ENCODE results near the gene RPH3AL. TPM values are rescaled to one million over a fixed set of nuclear protein-coding genes. Genes with fewer than 3 reads are reported as not detected.

The RPH3AL gene
- total RNA-seq, 1 experiment from 2014 or later, result 24.9 TPM

- H2AFZ ChIP-seq (ENCODE audit: low read length), result no peak overlapping the region
- peak; percentile 21 for DNase-seq
- H3K4me2 ChIP-seq (ENCODE audit: low read length), result no peak overlapping the region
- H3K9me3 ChIP-seq (ENCODE audit: low read length), result no peaks in the 10 kb centered on the region
- H3K36me3 ChIP-seq (ENCODE audit: low read depth, low read length), result no peaks in the 10 kb centered on the region
- no peaks in the 10 kb centered on the region for H3K4me1 ChIP-seq (ENCODE audit: insufficient read depth, low read length)
- no peak overlapping the region for H3K27ac ChIP-seq (ENCODE audit: low read length)
- no peak overlapping the region for H3K9ac ChIP-seq (ENCODE audit: low read length)
- ATAC-seq, result peak; percentile 51; the same call in 1 of the 2 replicates
- no peak for TF ChIP-seq EZH2 (IDR thresholded peaks at IDR 0.05; ENCODE audit: low read length, unreplicated experiment)
- peak; percentile 29 for TF ChIP-seq CTCF (conservative IDR thresholded peaks at IDR 0.05; ENCODE audit: low read depth, low read length)
- no peak for TF ChIP-seq EZH2phosphoT487 (IDR thresholded peaks at IDR 0.05; ENCODE audit: borderline replicate concordance, low read length)
- no peak overlapping the region for H3K4me3 ChIP-seq (ENCODE audit: low read length)
- no peaks in the 10 kb centered on the region for H3K79me2 ChIP-seq (ENCODE audit: low read length)
- H3K9me2 ChIP-seq (replicated peaks; ENCODE audit: low read length), result no peaks in the 10 kb centered on the region
- BruUV-seq (replicated peaks), result no TSS peak
- ChIA-PET CTCF (no interaction called here), POLR2A (ENCODE audit: unreplicated experiment) (no interaction called here)
- no peaks in the 10 kb centered on the region for H3F3A ChIP-seq (ENCODE audit: low read length, unreplicated experiment)
- no peaks in the 10 kb centered on the region for H3K27me3 ChIP-seq (ENCODE audit: low read length)
- intact Hi-C loops (cut with micrococcal nuclease), result no loop called here
- no peaks in the 10 kb centered on the region for H4K20me1 ChIP-seq (ENCODE audit: low read length)
Measured at GRCh38 chr17:164303-165235, 188.0 kb downstream of the RPH3AL start.

GRCh38 chr17:163514-164098 lies 189.0 kb downstream of the RPH3AL start:
- peak; percentile 31 for ATAC-seq
- H3K9me2 ChIP-seq (replicated peaks; ENCODE audit: low read length), result no peaks in the 10 kb centered on the region
- intact Hi-C loops (cut with micrococcal nuclease), result no loop called here

More at GRCh38 chr17:163514-164098, 189.0 kb downstream of the RPH3AL start:
- no peaks in the 10 kb centered on the region for H3K79me2 ChIP-seq (ENCODE audit: low read length)
- CTCF ChIA-PET, result no interaction called here
- POLR2A ChIA-PET (ENCODE audit: unreplicated experiment), result no interaction called here
- no peak overlapping the region for H2AFZ ChIP-seq (ENCODE audit: low read length)
- BruUV-seq (replicated peaks), result no TSS peak
- TF ChIP-seq EZH2 (IDR thresholded peaks at IDR 0.05; ENCODE audit: low read length, unreplicated experiment) (no peak), EZH2phosphoT487 (IDR thresholded peaks at IDR 0.05; ENCODE audit: borderline replicate concordance, low read length) (no peak), CTCF (conservative IDR thresholded peaks at IDR 0.05; ENCODE audit: low read depth, low read length) (peak; percentile 44)
- H3K4me2 ChIP-seq (ENCODE audit: low read length), result no peak overlapping the region
- H4K20me1 ChIP-seq (ENCODE audit: low read length), result no peaks in the 10 kb centered on the region
- no peak overlapping the region for H3K4me3 ChIP-seq (ENCODE audit: low read length)
- H3K4me1 ChIP-seq (ENCODE audit: insufficient read depth, low read length), result no peaks in the 10 kb centered on the region
- no peaks in the 10 kb centered on the region for H3K27me3 ChIP-seq (ENCODE audit: low read length)
- H3K9me3 ChIP-seq (ENCODE audit: low read length), result no peaks in the 10 kb centered on the region
- H3K27ac ChIP-seq (ENCODE audit: low read length), result no peak overlapping the region
- H3F3A ChIP-seq (ENCODE audit: low read length, unreplicated experiment), result no peaks in the 10 kb centered on the region
- no peak overlapping the region for H3K9ac ChIP-seq (ENCODE audit: low read length)
- no peaks in the 10 kb centered on the region for H3K36me3 ChIP-seq (ENCODE audit: low read depth, low read length)
- DNase-seq, result peak; percentile 34

All from PC-3 (cell line).